WERI-Rb-1 (cell line): ENCODE results near the gene DPYSL4.

Experiments used
- DNase-seq: peaks from one replicate; pipeline ENCODE4 v3.0.0-alpha.2; 2020
- H3K27ac ChIP-seq: fragments of 250-450 bp; sonication (Bioruptor Pico); 2 replicates; pipeline ENCODE4 v1.5.1; 2020; ENCODE audit warnings: mild to moderate bottlenecking, moderate library complexity
- H3K27me3 ChIP-seq: fragments of 250-450 bp; sonication (Bioruptor Pico); 2 replicates; pipeline ENCODE4 v1.5.1; 2021; ENCODE audit warnings: mild to moderate bottlenecking, low read depth, moderate library complexity; ENCODE audit not compliant: insufficient read depth, severe bottlenecking
- H3K36me3 ChIP-seq: fragments of 250-450 bp; sonication (Bioruptor Pico); 2 replicates; pipeline ENCODE4 v1.5.1; 2020; ENCODE audit warnings: mild to moderate bottlenecking, moderate library complexity
- H3K4me3 ChIP-seq: 2 replicates; pipeline ENCODE4 v1.5.1; 2011; ENCODE audit warnings: low read depth, mild to moderate bottlenecking, control low read depth, low read length
- H3K9me3 ChIP-seq: fragments of 250-450 bp; sonication (Bioruptor Pico); 2 replicates; pipeline ENCODE4 v1.5.1; 2021; ENCODE audit warnings: mild to moderate bottlenecking, moderate library complexity; ENCODE audit not compliant: severe bottlenecking
- TF ChIP-seq, protein P1 (sequence below): IDR thresholded peaks from 2 replicates; pipeline ENCODE4 v1.5.1; 2011; ENCODE audit warnings: low read depth, mild to moderate bottlenecking, control low read depth, inconsistent platforms, low read length

The DPYSL4 gene

DNA sequence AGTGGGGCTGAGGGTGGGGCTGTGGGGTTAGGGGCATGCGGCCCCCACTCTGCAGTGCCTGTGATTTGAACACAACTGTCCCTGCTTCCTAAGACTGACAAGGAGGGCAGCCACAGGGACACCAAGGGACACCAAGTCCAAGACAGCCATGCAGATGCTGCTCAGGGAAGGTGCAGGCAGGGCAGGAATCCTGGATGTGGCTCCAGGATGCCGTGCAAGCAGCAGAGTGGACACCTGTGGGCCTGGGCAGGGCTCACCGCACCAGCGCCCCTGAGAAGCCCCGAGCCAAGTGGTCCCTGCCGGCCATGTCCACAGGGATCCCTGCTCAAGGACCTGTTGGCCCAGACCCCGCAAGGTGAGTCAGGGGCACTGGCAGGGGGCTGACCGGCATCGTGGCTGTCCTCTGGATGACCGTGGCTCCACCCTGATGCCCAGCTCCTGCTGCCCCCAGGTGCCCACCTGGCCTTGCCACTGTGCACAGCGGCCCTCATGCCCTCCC, 62.5 kb downstream of the DPYSL4 start:
- TF ChIP-seq, protein P1, sequence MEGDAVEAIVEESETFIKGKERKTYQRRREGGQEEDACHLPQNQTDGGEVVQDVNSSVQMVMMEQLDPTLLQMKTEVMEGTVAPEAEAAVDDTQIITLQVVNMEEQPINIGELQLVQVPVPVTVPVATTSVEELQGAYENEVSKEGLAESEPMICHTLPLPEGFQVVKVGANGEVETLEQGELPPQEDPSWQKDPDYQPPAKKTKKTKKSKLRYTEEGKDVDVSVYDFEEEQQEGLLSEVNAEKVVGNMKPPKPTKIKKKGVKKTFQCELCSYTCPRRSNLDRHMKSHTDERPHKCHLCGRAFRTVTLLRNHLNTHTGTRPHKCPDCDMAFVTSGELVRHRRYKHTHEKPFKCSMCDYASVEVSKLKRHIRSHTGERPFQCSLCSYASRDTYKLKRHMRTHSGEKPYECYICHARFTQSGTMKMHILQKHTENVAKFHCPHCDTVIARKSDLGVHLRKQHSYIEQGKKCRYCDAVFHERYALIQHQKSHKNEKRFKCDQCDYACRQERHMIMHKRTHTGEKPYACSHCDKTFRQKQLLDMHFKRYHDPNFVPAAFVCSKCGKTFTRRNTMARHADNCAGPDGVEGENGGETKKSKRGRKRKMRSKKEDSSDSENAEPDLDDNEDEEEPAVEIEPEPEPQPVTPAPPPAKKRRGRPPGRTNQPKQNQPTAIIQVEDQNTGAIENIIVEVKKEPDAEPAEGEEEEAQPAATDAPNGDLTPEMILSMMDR = no peak
- Histone ChIP-seq H3K27me3 (peaks cover 9% of the 10 kb centered on the region), H3K36me3 (no peaks in the 10 kb centered on the region), H3K9me3 (no peaks in the 10 kb centered on the region), H3K27ac (no peak overlapping the region), H3K4me3 (no peak overlapping the region)
- DNase-seq = no peak

DNA sequence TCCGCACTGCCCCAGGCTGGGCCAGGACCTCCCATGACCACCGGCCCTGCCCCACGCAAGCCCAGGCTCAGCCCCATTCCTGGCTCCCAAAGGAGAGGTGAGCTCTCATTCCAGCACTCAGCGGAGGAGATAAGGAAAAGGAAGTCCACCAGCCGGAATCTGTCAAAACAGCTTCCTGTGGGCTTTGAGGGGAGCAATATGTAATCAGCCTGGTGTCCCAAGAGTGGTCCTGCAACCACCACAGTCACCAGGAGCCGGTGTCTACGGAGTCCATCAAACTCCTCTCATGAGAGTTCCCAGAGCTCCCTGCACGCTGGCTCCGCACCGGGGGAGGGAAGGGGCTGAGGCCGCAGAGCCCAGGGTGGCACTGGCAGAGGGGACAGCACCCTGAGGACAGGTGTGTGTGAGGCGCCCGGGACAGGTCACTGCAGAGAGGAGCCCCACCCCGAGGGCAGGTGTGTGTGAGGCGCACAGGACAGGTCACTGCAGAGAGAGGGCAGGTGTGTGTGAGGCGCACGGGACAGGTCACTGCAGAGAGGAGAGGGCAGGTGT, 63.2 kb downstream of the DPYSL4 start:
- Histone ChIP-seq H3K27ac (no peak overlapping the region), H3K27me3 (peaks cover 9% of the 10 kb centered on the region), H3K36me3 (no peaks in the 10 kb centered on the region), H3K9me3 (no peaks in the 10 kb centered on the region), H3K4me3 (no peak overlapping the region)
- DNase-seq = no peak
- TF ChIP-seq, protein P1 = no peak

DNA sequence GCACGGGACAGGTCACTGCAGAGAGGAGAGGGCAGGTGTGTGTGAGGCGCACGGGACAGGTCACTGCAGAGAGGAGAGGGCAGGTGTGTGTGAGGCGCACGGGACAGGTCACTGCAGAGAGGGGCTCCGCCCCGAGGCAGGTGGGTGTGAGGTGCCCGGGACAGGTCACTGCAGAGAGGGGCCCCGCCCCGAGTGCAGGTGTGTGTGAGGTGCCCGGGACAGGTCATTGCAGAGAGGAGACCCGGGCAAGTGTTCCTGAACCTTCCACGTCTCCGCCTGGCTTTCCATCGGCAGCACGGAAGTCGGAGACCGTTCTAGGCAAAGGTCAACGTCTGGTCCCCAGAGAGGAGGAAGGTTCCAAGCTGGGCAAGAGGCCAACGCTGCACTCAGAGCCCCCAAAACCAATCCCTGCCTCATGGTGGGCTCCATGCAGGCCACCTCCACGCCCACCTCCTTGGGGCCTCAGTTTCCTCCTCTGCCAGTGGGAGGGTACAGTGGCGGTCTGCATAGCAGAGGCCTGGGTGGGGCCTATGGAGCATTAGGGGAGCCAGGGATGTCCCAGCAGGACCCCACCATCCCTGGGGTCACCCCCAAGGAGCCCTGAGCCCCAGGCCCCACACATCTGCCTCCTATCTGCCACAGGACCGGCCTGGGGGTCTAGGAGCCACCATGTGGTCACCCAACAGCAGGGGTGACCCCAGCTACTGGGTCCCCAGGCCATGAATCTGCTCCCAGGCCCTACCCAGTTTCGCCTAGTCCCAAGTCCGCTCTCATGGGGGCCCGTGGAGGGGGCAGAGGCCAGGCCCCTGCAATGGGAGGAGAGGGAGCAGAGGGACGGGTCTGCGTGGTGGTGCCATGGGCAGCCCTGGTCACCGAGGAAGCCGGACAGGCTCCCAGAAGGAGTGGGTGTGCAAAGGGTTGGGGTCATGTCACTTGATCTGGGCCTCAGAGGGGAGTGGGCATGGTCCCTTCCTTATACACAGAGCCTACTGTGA, 64.0 kb downstream of the DPYSL4 start:
- peaks cover 9% of the 10 kb centered on the region for H3K27me3 ChIP-seq
- no peak overlapping the region for H3K27ac ChIP-seq
- H3K4me3 ChIP-seq = no peak overlapping the region
- TF ChIP-seq, protein P1 = no peak
- no peaks in the 10 kb centered on the region for H3K9me3 ChIP-seq
- no peak for DNase-seq
- no peaks in the 10 kb centered on the region for H3K36me3 ChIP-seq

DNA sequence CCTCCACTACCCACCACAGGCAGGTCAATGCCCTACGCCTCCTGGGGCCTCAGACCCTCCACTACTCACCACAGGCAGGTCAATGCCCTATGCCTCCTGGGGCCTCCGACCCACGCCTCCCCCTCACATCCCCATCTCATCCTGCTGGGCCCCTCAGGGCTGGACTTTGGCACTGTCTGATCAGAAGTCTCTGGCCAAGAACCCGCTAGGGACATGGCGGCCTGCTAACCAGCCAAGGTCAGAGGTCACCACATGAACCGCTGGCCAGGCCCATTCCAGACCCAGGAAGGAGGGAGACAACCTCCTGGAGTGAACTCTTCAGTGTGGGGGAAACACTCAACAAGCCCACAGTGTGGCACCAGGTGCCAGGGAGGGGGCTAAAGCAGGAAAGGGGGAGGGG, 65.2 kb downstream of the DPYSL4 start:
- Histone ChIP-seq H3K36me3 (no peaks in the 10 kb centered on the region), H3K27ac (no peak overlapping the region), H3K27me3 (peaks cover 3% of the 10 kb centered on the region), H3K4me3 (no peak overlapping the region), H3K9me3 (no peaks in the 10 kb centered on the region)
- TF ChIP-seq, protein P1 = no peak
- DNase-seq = no peak

DNA sequence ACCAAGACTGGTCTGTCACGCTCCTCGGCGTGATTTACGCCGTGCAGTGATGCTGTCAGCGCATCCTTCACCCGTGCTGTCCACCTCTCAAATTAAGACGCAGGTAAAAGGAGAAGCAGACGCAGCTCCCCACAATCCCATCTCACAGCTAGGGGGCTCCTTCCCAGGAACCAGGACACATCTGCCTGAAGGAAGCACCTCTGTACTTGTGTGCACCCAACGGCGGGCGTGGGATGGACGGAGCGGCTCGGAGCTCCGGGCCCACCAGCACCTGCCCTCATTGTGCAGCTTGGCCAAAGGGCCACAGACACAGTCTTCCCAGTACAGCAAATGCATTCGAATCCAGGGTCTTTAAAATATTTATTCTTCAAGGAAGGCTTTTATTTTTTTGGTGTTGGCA, 65.7 kb downstream of the DPYSL4 start:
- no peak overlapping the region for H3K4me3 ChIP-seq
- H3K27me3 ChIP-seq = peaks cover 2% of the 10 kb centered on the region
- DNase-seq = no peak
- no peaks in the 10 kb centered on the region for H3K9me3 ChIP-seq
- TF ChIP-seq, protein P1 = peak; percentile 42
- H3K36me3 ChIP-seq = no peaks in the 10 kb centered on the region
- H3K27ac ChIP-seq = no peak overlapping the region
